SK-N-SH treated with all-trans-retinoic acid at 6 μM for 48 hours (cell line): ENCODE results near the gene CEBPB.
A peak's percentile ranks its signal among the peaks of the same experiment; 100 is the strongest.

Experiments used
- ATAC-seq: fragments of 200-7000 bp; cut with Tn5 transposase; 3 replicates; pipeline ENCODE4 v1.9.1; 2020; ENCODE audit warnings: mild to moderate bottlenecking, moderate library complexity
- ARNTL ChIP-seq: fragments of 450-650 bp; formaldehyde crosslinking; IDR thresholded peaks from 2 replicates; pipeline ENCODE4 v1.5.0; 2020; ENCODE audit warnings: low read depth, mild to moderate bottlenecking, moderate library complexity, borderline replicate concordance
- BACH2 ChIP-seq: fragments of 250-450 bp; sonication (Bioruptor Pico); IDR thresholded peaks from 2 replicates; pipeline ENCODE4 v1.9.0; 2021; ENCODE audit warnings: mild to moderate bottlenecking, borderline replicate concordance
- CSDC2 ChIP-seq: fragments of 250-450 bp; sonication (Bioruptor Pico); IDR thresholded peaks from 2 replicates; pipeline ENCODE4 v1.5.0; 2020; ENCODE audit warnings: mild to moderate bottlenecking, moderate library complexity
- ESRRG ChIP-seq: fragments of 250-450 bp; sonication (Bioruptor Pico); IDR thresholded peaks from 2 replicates; pipeline ENCODE4 v1.6.1; 2021; ENCODE audit warnings: mild to moderate bottlenecking
- GLIS3 ChIP-seq: fragments of 250-450 bp; sonication (Bioruptor Pico); IDR thresholded peaks from 2 replicates; pipeline ENCODE4 v1.5.0; 2020; ENCODE audit warnings: mild to moderate bottlenecking, moderate library complexity
- ISL1 ChIP-seq: fragments of 250-450 bp; sonication (Bioruptor Pico); IDR thresholded peaks from 2 replicates; pipeline ENCODE4 v2.1.2; 2022; ENCODE audit warnings: mild to moderate bottlenecking, moderate library complexity
- OSR1 ChIP-seq: fragments of 250-450 bp; sonication (Bioruptor Pico); IDR thresholded peaks from 2 replicates; pipeline ENCODE4 v1.8.0; 2022; ENCODE audit warnings: moderate library complexity, mild to moderate bottlenecking, inconsistent platforms
- PPARA ChIP-seq: fragments of 250-450 bp; sonication (Bioruptor Pico); IDR thresholded peaks from 2 replicates; pipeline ENCODE4 v1.5.0; 2020; ENCODE audit warnings: mild to moderate bottlenecking, borderline replicate concordance
- RARB ChIP-seq: fragments of 250-450 bp; sonication (Bioruptor Pico); IDR thresholded peaks from 2 replicates; pipeline ENCODE4 v1.8.0; 2021; ENCODE audit warnings: mild to moderate bottlenecking, moderate library complexity
- SNAI2 ChIP-seq: fragments of 250-450 bp; sonication (Bioruptor Pico); IDR thresholded peaks from 2 replicates; pipeline ENCODE4 v1.5.0; 2020; ENCODE audit warnings: mild to moderate bottlenecking, moderate library complexity
- TCF4 ChIP-seq: fragments of 250-450 bp; sonication (Bioruptor Pico); IDR thresholded peaks from 2 replicates; pipeline ENCODE4 v1.8.0; 2021; ENCODE audit warnings: mild to moderate bottlenecking, moderate library complexity, borderline replicate concordance
- ZC3H10 ChIP-seq: fragments of 250-450 bp; sonication (Bioruptor Pico); IDR thresholded peaks from 2 replicates; pipeline ENCODE4 v1.5.1; 2021; ENCODE audit warnings: mild to moderate bottlenecking, moderate library complexity
- ZFP3 ChIP-seq: fragments of 250-450 bp; sonication (Bioruptor Pico); IDR thresholded peaks from 2 replicates; pipeline ENCODE4 v1.5.0; 2020; ENCODE audit warnings: mild to moderate bottlenecking, moderate library complexity
- ZFP30 ChIP-seq: fragments of 450-650 bp; formaldehyde crosslinking; IDR thresholded peaks from 2 replicates; pipeline ENCODE4 v1.5.0; 2022; ENCODE audit warnings: mild to moderate bottlenecking, moderate library complexity
- ZNF565 ChIP-seq: fragments of 450-650 bp; formaldehyde crosslinking; conservative IDR thresholded peaks from 2 replicates; pipeline ENCODE4 v1.5.0; 2020; ENCODE audit warnings: low read depth, mild to moderate bottlenecking, moderate library complexity
- ZNF70 ChIP-seq: fragments of 450-650 bp; formaldehyde crosslinking; IDR thresholded peaks from 2 replicates; pipeline ENCODE4 v1.5.0; 2020; ENCODE audit warnings: mild to moderate bottlenecking, moderate library complexity
- ZNF8 ChIP-seq: fragments of 450-650 bp; formaldehyde crosslinking; IDR thresholded peaks from 2 replicates; pipeline ENCODE4 v1.5.0; 2020; ENCODE audit warnings: mild to moderate bottlenecking, moderate library complexity
- TF ChIP-seq, protein P1 (sequence below): fragments of 250-450 bp; sonication (Bioruptor Pico); IDR thresholded peaks from 2 replicates; pipeline ENCODE4 v1.8.0; 2020; ENCODE audit warnings: mild to moderate bottlenecking, moderate library complexity, borderline replicate concordance
- TF ChIP-seq, protein P2 (sequence below): fragments of 250-450 bp; sonication (Bioruptor Pico); IDR thresholded peaks from 2 replicates; pipeline ENCODE4 v1.5.1; 2020; ENCODE audit warnings: low read depth, mild to moderate bottlenecking, moderate library complexity
- TF ChIP-seq, protein P3 (sequence below): fragments of 250-450 bp; sonication (Bioruptor Pico); IDR thresholded peaks from 2 replicates; pipeline ENCODE4 v1.5.1; 2021; ENCODE audit warnings: mild to moderate bottlenecking, moderate library complexity
- TF ChIP-seq, protein P4 (sequence below): fragments of 250-450 bp; sonication (Bioruptor Pico); IDR thresholded peaks from 2 replicates; pipeline ENCODE4 v1.5.0; 2020; ENCODE audit warnings: mild to moderate bottlenecking, moderate library complexity
- TF ChIP-seq, protein P5 (sequence below): fragments of 250-450 bp; sonication (Bioruptor Pico); IDR thresholded peaks from 2 replicates; pipeline ENCODE4 v1.8.0; 2021; ENCODE audit warnings: low read depth, mild to moderate bottlenecking, moderate library complexity, borderline replicate concordance

The CEBPB gene

DNA sequence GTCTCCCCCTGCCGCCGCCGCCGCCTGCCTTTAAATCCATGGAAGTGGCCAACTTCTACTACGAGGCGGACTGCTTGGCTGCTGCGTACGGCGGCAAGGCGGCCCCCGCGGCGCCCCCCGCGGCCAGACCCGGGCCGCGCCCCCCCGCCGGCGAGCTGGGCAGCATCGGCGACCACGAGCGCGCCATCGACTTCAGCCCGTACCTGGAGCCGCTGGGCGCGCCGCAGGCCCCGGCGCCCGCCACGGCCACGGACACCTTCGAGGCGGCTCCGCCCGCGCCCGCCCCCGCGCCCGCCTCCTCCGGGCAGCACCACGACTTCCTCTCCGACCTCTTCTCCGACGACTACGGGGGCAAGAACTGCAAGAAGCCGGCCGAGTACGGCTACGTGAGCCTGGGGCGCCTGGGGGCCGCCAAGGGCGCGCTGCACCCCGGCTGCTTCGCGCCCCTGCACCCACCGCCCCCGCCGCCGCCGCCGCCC lies 474 bp downstream of the CEBPB start:
- no peak for ATAC-seq
- TF ChIP-seq ESRRG (no peak), RARB (no peak), GLIS3 (CRISPR knock-in tag) (no peak), ISL1 (CRISPR knock-in tag) (no peak), TCF4 (CRISPR knock-in tag) (no peak), CSDC2 (CRISPR knock-in tag) (no peak), ZNF8 (CRISPR knock-in tag) (no peak), ZNF565 (CRISPR knock-in tag) (no peak), ZC3H10 (CRISPR knock-in tag) (no peak), ARNTL (CRISPR knock-in tag) (no peak), ZNF70 (CRISPR knock-in tag) (no peak), SNAI2 (no peak)
- TF ChIP-seq, protein P1, sequence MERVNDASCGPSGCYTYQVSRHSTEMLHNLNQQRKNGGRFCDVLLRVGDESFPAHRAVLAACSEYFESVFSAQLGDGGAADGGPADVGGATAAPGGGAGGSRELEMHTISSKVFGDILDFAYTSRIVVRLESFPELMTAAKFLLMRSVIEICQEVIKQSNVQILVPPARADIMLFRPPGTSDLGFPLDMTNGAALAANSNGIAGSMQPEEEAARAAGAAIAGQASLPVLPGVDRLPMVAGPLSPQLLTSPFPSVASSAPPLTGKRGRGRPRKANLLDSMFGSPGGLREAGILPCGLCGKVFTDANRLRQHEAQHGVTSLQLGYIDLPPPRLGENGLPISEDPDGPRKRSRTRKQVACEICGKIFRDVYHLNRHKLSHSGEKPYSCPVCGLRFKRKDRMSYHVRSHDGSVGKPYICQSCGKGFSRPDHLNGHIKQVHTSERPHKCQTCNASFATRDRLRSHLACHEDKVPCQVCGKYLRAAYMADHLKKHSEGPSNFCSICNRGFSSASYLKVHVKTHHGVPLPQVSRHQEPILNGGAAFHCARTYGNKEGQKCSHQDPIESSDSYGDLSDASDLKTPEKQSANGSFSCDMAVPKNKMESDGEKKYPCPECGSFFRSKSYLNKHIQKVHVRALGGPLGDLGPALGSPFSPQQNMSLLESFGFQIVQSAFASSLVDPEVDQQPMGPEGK (CRISPR knock-in tag), result no peak
- TF ChIP-seq, protein P2, sequence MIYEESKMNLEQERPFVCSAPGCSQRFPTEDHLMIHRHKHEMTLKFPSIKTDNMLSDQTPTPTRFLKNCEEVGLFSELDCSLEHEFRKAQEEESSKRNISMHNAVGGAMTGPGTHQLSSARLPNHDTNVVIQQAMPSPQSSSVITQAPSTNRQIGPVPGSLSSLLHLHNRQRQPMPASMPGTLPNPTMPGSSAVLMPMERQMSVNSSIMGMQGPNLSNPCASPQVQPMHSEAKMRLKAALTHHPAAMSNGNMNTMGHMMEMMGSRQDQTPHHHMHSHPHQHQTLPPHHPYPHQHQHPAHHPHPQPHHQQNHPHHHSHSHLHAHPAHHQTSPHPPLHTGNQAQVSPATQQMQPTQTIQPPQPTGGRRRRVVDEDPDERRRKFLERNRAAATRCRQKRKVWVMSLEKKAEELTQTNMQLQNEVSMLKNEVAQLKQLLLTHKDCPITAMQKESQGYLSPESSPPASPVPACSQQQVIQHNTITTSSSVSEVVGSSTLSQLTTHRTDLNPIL (CRISPR knock-in tag), result no peak
- TF ChIP-seq, protein P3, sequence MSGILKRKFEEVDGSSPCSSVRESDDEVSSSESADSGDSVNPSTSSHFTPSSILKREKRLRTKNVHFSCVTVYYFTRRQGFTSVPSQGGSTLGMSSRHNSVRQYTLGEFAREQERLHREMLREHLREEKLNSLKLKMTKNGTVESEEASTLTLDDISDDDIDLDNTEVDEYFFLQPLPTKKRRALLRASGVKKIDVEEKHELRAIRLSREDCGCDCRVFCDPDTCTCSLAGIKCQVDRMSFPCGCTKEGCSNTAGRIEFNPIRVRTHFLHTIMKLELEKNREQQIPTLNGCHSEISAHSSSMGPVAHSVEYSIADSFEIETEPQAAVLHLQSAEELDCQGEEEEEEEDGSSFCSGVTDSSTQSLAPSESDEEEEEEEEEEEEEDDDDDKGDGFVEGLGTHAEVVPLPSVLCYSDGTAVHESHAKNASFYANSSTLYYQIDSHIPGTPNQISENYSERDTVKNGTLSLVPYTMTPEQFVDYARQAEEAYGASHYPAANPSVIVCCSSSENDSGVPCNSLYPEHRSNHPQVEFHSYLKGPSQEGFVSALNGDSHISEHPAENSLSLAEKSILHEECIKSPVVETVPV (CRISPR knock-in tag), result no peak
- TF ChIP-seq, protein P4, sequence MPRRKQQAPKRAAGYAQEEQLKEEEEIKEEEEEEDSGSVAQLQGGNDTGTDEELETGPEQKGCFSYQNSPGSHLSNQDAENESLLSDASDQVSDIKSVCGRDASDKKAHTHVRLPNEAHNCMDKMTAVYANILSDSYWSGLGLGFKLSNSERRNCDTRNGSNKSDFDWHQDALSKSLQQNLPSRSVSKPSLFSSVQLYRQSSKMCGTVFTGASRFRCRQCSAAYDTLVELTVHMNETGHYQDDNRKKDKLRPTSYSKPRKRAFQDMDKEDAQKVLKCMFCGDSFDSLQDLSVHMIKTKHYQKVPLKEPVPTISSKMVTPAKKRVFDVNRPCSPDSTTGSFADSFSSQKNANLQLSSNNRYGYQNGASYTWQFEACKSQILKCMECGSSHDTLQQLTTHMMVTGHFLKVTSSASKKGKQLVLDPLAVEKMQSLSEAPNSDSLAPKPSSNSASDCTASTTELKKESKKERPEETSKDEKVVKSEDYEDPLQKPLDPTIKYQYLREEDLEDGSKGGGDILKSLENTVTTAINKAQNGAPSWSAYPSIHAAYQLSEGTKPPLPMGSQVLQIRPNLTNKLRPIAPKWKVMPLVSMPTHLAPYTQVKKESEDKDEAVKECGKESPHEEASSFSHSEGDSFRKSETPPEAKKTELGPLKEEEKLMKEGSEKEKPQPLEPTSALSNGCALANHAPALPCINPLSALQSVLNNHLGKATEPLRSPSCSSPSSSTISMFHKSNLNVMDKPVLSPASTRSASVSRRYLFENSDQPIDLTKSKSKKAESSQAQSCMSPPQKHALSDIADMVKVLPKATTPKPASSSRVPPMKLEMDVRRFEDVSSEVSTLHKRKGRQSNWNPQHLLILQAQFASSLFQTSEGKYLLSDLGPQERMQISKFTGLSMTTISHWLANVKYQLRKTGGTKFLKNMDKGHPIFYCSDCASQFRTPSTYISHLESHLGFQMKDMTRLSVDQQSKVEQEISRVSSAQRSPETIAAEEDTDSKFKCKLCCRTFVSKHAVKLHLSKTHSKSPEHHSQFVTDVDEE (CRISPR knock-in tag), result no peak

DNA sequence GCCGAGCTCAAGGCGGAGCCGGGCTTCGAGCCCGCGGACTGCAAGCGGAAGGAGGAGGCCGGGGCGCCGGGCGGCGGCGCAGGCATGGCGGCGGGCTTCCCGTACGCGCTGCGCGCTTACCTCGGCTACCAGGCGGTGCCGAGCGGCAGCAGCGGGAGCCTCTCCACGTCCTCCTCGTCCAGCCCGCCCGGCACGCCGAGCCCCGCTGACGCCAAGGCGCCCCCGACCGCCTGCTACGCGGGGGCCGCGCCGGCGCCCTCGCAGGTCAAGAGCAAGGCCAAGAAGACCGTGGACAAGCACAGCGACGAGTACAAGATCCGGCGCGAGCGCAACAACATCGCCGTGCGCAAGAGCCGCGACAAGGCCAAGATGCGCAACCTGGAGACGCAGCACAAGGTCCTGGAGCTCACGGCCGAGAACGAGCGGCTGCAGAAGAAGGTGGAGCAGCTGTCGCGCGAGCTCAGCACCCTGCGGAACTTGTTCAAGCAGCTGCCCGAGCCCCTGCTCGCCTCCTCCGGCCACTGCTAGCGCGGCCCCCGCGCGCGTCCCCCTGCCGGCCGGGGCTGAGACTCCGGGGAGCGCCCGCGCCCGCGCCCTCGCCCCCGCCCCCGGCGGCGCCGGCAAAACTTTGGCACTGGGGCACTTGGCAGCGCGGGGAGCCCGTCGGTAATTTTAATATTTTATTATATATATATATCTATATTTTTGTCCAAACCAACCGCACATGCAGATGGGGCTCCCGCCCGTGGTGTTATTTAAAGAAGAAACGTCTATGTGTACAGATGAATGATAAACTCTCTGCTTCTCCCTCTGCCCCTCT lies 1.1 kb downstream of the CEBPB start:
- peak; percentile 36 for ATAC-seq
- TF ChIP-seq ESRRG (no peak), ISL1 (CRISPR knock-in tag) (no peak), TCF4 (CRISPR knock-in tag) (no peak), BACH2 (CRISPR knock-in tag) (no peak), PPARA (CRISPR knock-in tag) (no peak), SNAI2 (no peak), ZFP30 (CRISPR knock-in tag) (no peak)

DNA sequence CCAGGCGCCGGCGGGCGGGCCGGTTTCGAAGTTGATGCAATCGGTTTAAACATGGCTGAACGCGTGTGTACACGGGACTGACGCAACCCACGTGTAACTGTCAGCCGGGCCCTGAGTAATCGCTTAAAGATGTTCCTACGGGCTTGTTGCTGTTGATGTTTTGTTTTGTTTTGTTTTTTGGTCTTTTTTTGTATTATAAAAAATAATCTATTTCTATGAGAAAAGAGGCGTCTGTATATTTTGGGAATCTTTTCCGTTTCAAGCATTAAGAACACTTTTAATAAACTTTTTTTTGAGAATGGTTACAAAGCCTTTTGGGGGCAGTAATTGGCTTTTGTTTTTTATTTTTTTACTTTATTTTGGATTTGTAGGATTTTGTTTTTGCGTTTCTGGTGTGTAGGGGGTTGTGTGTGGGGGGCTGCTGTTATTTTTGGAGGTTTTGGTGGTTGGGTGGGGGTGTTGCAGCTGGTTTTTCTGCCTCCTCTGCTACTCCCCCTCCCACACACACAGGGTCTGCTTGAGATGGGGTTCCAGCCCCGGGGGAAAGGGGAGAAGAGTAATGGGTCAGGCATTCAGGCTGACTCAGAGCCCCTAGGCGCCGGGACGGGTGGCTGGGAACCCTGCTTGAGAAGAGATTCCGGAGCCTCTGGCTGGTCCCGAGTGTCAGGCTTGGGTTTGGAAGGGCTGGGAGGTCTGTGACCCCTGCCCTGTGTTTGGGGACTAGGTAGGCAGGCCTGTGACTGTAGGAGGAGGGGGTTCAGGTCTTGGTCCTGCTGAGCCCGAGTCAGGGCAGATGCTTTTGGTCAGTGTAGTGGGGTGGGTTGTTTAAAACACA lies 2.0 kb downstream of the CEBPB start:
- peak; percentile 66 for ATAC-seq
- no peak for TF ChIP-seq ZNF70 (CRISPR knock-in tag)
- TF ChIP-seq ZNF8 (CRISPR knock-in tag), result no peak
- no peak for TF ChIP-seq ZNF565 (CRISPR knock-in tag)
- no peak for TF ChIP-seq ZFP30 (CRISPR knock-in tag)
- TF ChIP-seq ZFP3, result no peak
- no peak for TF ChIP-seq ZC3H10 (CRISPR knock-in tag)
- TF ChIP-seq, protein P3 (CRISPR knock-in tag), result no peak
- TF ChIP-seq ESRRG, result no peak
- TF ChIP-seq, protein P5, sequence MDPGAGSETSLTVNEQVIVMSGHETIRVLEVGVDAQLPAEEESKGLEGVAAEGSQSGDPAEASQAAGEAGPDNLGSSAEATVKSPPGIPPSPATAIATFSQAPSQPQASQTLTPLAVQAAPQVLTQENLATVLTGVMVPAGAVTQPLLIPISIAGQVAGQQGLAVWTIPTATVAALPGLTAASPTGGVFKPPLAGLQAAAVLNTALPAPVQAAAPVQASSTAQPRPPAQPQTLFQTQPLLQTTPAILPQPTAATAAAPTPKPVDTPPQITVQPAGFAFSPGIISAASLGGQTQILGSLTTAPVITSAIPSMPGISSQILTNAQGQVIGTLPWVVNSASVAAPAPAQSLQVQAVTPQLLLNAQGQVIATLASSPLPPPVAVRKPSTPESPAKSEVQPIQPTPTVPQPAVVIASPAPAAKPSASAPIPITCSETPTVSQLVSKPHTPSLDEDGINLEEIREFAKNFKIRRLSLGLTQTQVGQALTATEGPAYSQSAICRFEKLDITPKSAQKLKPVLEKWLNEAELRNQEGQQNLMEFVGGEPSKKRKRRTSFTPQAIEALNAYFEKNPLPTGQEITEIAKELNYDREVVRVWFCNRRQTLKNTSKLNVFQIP (CRISPR knock-in tag), result no peak
- peak; percentile 33; the same call in 1 of the 2 replicates for TF ChIP-seq TCF4 (CRISPR knock-in tag)
- no peak for TF ChIP-seq OSR1 (CRISPR knock-in tag)
- TF ChIP-seq RARB, result no peak
- TF ChIP-seq, protein P1 (CRISPR knock-in tag), result no peak; the same call in 1 of the 2 replicates
